GM19324 (cell line): ENCODE data around the gene AK1.
"Not testable (repeated sequence)": the region's sequence is repeated elsewhere in the genome, so short reads cannot be mapped to it uniquely, and the experiment has no call there.

Experiments
- ATAC-seq: cut with Tn5 transposase; IDR thresholded peaks from one replicate; pipeline ENCODE4 v1.9.1; 2021; ENCODE audit warnings: mild to moderate bottlenecking, moderate library complexity; ENCODE audit not compliant: unreplicated experiment, low FRiP score

AK1 gene

DNA sequence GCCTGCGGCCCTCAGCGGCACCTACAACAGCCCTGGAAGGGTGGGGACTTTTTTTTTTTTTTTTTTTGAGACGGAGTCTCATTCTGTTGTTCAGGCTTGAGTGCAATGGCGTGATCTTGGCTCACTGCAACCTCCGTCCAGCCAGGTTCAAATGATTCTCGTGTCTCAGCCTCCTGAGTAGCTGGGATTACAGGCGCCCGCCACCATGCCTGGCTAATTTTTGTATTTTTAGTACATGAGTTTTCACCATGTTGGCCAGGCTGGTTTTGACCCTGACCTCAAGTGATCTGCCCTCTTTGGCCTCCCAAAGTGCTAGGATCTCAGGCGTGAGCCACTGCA, 7.4 kb downstream of the AK1 start:
- not testable (repeated sequence) for ATAC-seq

DNA sequence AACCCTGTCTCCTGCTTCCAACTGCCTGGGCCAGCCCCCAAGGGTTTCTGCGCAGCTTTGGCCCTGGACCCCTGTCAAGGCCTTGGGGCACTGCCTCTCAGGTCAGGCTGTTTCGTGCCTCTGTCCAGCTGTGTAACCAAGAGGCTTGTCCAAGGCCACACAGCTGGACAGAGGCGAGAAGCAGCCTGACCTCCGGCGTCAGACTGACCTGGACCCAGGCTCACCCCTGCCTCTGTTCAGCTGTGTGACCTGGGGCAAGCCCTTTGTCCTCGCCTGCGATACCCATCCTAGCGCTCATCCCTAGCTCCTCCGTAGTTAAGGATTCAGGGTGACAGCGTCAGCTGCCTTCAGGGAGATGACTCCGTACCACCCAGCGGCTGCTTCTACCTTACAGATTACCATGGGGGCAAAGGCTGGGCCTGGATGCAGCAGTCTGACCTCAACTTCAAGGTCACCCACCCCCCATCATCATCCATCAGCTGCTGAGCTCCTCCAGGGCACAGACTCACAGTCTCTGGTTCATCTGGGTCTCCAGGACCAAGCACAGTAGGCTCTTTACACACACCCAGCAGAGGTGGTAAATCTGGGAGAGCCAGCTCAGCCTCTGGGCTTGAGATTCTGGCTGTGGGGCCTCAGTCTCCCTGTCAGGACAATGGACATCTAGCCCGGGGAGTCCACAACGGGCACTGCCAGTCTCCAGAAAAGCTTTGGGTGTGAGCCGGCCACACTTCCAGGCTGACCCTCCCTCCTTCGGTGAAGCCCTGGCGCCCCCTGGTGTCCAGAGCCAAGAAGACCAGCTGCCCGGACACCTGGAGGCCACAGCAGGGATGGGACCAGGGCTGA, 7.9 kb downstream of the AK1 start:
- ATAC-seq, result peak; percentile 46

DNA sequence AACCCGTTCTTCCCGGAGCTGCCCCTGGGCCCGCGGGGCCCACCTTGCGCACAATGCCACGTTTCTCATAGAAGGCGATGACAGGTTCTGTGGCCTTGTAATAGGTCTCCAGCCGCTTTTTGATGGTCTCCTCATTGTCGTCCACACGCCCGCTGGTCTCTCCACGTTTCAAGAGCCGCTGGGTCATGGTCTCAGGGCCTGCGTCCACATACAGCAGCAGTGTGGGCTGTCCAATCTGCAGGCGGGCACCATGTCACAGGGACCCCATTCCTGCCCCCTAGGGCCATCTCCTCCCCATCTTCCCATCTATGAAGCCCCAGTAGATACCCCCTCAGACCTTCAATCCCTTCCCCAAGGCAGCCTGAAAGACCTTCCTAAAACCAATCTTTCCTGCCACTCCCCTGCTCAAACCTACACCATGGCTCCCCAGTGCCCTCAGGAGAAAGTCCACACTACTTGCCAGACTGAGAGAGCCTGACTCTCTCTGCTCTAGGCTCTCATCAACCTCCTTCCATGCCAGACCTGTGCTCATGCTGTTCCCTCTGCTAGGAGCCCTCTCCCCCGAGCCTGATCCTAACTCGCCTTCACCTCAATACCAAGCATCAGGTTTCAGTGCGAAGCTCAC, 9.1 kb downstream of the AK1 start:
- ATAC-seq, result no peak

DNA sequence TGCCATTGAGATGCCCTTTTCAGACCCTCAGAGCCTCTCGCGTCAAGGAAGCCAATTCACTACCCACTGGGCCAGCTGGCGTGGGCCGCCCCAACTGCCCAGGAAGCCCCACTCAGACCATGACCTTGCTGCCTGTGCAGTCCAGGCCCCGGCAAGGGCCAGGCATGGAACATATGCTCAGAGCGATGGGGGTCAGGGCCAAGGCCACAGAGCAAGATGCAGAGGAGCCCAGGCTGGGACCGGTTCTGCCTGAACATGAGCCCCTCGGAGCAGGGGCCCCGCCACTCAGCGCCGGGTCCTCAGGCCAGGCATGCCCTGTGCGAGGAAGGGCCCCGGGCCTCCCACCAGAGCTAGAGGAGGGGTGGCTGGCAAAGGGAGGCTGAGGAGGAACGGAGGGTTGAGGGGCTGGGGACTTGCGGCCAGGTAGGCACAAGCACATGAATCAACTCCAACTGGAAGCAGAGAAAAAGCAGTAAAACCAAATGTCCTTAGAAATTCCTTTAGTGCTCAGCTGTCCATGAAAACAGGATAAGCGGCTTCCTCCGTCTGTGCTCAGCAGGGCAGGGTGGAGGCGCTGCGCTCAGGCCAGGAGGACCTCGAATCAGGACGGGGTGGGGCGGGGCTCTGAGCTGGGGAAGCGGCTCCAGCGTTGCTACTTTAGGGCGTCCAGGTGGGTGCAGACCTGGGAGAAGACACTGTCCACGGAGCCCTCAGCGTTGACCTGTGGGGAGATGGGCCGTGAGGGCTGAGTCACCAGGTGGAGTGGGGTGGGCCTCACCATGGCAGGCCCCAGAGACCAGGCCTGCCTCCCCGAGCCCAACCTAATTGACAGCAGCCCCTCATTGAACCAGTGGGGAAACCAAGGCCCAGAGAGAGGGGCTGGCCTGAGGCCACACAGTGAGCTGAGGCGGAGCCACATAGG, 9.9 kb downstream of the AK1 start:
- no peak for ATAC-seq

DNA sequence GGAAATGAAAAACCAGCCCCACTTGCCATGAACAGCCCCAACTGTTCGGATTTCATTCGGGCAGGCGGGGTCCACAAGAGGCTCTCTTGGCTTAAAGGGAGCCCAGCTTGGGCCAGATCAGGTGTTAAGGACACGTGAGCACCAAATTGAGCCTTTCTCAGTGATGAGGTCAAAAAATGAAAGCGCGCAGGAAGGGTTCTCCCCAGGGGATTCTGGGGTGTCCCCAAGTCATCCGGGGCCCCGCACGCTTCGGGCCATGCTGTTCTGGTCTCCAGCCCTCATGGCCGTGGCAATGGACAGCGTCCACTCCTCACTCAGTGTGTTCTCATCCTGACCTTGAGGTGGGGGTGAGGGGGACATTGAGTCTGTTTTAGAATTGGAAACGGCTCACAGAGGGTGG, 10.9 kb downstream of the AK1 start:
- ATAC-seq, result no peak

DNA sequence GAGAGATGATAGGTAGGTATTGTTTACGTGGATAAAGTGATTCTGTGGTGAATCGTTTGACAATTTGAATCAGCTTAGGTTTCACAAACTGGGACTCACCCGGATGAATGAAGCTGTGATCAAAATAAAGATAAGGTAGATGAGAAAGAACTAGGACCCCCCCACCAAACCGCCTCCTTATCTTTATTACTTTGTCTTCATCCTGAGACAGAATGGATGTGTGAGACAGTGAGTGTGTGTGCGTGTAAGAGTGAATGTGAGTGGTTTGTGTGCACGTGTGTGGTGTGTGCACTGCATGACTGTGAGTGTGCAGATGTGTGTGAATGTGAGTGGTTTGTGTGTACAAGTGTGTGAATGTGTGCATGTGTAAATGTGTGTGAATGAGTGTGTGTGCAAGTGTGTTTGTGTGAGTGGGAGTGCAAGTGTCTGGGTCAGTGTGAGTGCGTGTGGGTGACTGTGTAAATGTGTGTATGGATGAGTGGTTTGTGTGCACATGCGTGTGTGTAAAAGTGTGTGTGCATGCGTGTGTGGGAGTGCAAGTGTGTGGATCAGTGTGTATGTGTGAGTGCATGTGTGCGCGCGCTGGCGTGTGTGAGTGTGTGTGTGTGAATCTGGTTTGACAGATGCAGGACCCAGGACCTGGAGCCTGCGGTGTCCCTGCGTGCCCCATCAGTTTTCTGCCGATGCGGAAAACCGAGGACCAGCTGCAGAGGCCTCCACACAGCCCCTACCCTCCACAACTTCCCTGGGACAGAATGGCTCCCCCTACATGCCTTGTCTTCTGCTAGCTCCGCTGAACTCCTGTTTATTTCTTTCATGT, 11.6 kb downstream of the AK1 start:
- ATAC-seq, result no peak

DNA sequence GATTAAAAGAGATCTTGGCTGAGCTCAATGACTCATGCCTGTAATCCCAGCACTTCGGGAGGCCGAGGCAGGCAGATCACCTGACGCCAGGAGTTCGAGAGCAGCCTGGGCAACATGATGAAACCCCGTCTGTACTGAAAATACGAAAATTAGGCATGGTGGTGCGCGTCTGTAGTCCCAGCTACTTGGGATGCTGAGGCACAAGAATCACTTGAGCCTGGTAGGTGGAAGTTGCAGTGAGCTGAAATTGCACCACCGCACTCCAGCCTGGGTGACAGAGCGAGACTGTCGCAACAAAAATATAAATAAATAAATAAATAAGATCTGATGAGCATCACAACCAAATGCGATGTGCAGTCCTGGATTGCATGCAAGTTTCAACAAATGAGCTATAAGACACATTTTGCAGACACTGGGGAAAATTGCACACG, 14.3 kb downstream of the AK1 start:
- ATAC-seq, result no peak

DNA sequence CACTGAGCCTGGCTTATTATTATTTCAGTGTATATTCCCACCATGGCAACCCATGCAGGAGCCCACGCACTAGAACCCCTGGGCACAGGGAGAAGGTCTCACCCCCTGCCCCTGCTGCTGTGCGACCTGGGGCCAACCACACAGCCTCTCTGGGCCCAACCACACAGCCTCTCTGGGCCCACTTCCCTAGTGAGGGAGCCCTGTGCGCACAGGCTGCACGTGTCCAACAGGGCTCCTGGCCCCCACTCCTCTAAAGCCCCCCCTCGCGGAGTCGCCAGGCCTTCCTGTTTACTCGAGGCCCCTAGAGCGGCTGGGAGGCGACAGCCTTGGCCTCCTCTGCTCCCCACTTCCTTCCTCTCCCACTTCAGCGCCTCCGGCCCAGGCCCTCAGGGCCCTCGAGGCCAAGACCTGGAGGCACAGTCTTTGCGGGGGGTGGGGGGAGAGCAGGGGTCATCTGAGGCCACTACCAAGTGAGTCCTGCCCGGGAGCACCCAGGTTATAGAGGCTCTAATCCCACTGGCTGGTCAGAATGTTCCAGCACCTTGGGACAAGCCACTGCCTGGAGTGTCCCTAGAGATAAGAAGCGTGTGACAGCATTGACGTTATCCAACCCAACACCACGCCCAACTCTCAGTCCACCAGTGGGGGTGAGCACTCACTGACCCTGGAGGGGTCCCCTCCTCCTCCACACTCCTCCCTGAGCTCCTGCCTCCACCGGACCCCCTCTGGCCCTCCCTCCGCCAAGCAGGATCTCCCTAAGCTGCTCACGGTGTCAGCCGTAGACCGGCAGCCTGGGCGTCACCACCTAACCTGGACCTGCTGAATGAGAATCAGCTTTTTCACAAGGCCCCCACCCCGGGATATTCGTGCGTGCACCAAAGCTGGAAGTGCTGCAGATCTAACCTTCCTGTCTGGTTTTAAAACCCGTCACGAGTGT, 15.1 kb downstream of the AK1 start:
- ATAC-seq, result no peak

DNA sequence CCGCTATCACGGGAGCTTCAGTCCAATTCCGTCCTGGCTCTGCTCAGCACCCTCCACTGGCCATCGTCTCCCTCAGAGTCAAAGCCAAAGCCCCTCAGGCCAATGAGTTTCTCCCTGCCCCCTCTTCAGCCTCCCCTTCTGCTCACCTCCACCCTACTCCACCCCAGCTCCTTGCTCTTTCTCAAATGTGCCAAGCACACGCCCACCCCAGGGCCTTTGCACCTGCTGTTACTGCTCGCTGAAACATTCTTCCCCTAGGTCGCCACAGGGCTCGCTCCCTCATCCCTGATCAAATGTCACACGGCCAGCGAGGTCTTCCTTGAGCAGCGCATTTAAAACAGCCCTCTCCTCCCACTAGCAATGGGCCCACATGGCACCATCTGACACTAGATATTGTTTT, 16.7 kb downstream of the AK1 start:
- ATAC-seq, result no peak

DNA sequence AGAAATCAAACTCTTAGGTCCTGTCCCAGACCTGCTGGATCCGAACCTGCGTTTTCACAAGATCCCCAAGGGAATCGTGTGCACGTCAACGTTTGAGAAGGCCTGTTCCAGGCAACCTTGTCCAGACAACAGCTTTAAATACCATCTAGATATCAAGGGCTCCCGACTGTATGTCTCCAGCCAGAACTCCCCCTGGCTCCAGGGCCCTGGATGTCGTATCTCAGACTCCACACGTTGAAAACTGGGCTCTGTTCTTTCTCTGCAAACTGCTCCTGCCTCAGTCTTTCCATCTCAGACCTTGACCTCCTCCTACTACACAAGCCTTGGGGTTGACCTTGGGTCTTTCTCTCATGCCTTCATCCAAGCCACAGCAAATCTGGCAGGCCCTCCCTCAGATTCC, 17.2 kb downstream of the AK1 start:
- no peak for ATAC-seq

DNA sequence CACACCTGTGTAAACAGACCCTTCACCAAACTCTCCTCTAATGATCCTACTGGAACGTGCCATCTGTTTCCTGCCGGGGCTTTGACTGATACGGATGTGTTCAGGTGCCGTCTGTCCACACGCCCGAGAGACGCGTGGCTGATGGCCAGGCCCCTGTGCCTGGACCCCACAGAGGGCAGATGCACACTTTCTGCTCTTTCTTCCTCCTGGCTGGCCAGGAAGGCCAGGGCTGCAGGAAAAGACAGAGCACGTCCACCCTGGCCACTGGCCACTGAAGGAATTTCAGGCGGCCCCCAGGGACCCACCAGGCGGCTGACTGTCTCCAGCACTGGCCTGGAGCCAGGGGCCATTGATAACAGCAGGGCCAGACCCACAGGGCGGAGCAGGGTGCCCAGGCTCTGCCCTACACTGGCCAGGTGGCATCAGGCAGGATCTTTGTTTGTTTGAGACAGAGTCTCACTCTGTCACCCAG, 19.4 kb downstream of the AK1 start:
- no peak for ATAC-seq

DNA sequence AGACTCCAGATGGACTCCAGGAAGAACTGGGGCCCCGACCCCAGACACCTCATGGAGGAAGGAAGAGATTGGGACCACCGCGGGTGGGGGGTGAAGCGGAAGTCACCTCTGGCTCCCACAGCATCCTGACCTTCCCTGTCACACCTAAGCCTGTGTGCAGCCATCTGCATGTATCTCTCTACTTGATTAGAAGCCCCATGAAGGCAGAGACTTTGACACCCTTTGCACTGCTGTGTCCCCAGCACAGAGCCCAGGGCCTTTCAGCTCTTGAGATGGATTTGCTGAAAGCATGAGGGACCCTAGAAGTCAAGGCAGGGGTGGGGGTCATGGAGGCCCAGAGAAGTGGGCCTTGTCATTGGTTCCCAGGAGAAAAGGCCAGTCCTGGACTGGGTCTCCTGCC, 20.2 kb downstream of the AK1 start:
- ATAC-seq, result no peak

DNA sequence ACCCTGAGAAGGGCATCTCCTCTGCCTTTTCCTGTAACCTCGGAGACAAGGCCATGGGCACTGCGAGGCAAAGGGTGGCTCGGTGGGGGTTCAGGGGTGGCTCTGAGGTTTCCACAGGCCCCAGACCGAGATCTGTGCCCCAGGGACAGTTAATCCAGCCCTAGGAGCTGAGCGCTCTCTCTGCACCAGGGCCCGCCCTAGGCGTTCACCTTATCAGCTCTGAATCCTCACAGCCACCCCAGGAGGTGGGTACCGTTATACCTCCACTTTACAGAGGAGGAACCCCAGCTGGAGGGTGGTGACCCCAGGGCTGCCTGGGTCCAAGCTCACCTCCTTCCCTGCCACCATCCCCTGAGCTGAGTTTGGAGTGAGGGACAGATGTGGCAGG, 20.8 kb downstream of the AK1 start:
- ATAC-seq, result no peak

DNA sequence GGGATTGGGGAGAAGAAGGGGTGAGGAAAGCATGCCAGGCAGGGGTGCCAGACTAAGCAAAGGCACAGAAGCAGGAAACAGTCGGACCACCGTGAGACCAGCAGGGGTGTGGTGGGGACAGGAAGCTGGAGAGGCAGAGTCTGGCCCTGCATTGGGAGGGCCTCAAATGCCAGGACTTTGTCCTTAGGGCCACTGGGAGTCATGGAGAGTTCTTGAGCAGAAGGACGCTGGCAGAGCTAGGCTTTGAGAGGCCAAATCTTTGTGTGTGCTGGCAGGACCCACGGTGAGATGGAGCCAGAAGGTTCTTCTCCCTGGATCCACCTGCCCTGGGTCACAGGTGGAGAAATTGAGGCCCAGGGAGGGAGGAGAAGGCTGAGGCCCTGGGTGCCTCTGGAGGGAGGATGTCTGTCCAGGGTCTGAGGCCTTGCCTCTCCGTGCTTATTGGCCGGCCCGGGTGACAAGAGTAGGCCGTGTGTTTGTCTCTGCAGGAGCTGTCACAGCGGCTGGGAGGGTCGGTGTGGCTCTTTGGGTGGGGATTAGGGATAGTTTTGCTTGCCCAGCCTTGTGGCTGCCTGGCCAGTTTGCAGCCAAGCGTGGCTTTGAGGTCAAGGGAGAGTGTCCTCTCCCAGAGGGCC, 21.3 kb downstream of the AK1 start:
- ATAC-seq, result no peak

DNA sequence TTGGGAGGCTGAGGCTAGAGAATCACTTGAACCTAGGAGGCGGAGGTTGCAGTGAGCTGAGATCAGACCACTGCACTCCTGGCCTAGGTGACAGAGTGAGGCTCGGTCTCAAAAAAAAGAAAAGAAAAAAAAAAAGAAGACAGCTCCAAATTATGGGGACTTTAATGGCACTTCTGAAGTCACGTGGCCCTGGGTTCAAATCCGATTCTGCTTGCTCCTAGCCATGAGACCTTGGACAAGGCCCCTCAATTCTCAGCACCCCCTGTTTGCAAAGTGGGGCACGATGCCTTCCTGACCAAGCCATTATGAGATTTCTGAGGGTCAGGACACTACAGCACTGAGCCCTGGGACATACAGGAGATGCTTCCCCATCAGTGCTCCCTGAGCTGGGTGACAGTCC, 22.0 kb downstream of the AK1 start:
- ATAC-seq, result no peak

DNA sequence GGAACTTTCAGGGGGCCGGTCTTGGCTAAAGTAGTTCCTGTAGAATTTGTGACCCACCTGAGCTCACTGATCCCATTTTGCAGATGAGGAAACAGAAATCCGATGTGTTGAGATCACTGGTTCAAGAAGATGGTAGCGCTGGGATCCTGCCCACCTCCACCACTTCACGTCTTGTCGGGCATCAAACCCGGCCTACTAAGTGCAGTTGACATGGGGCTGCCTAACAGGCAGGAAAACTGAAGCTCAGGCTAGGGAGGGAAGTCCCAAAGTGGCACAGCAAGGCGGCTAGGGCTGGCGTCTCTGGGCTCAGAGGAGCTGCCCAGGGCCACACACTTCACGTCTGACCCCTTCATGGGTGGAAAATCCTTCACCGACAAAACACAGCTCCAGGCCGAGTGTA, 22.5 kb downstream of the AK1 start:
- no peak for ATAC-seq

DNA sequence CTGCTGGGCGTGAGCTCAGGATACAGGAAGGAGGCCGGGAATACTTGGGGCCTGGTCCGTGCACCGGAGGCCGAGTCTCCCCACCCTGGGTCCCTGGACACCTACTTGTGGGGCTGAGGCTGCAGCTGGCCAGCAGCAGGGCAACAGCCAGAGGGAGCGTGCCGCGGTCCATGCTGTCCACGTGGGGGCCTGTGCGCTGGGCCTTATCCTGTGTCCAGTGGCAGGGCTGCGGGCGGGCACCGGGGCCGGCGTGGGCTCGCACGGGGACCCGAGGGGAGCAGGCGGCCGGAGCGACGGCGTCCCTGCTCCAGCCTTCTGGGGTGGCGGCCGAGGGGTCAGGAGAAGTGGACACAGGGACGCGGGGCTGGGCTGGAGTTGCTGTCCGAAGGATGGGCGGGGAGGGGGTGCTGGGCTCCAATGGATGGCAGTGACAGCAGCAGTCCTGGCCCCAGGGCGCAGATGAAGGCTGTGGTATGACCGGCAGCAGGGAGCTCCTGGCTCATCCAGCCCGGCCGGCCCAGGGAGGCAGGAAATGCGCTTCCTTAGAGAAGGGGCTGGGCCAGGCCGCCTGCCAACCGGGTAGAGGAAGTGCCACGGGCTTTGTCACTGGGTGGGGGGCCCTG, 23.2 kb downstream of the AK1 start, which contains the start of gene ENG:
Gene ENG (minus strand): TSS at position 475 of the 623 bp plus-strand sequence. CDS start 303 bp downstream, at position 172.
- no peak for ATAC-seq
